NCI-H1048 (cell line): ENCODE measurements around the gene ZMIZ1.

ENCODE experiments used
- DNase-seq: peaks from one replicate; lab custom pipeline; 2025; lab: John Stamatoyannopoulos, UW

ZMIZ1 gene

GRCh38 chr10:79170993-79171392 lies 102.2 kb downstream of the ZMIZ1 start:
- no peak for DNase-seq

DNA sequence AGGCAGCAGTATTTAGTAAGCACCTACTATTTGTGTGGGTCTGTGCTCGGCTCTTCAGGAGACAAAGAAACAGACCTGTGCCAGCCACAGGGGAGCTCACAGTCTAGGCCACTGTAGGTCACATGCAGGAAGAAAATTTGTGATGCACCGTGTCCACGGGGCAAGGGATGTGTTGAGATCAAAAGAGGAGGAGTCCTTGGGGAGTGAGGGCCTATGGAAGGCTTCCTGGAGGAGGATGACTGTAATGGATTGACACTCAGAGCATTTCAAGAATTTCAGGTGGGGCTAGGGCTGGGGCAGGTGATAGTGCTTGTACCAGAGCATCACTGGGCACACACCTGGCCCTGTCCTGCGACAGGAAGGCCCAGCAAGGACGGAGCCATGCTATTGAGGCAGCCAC lies 102.7 kb downstream of the ZMIZ1 start:
- no peak for DNase-seq

GRCh38 chr10:79172881-79173280 lies 104.1 kb downstream of the ZMIZ1 start:
- no peak for DNase-seq

DNA sequence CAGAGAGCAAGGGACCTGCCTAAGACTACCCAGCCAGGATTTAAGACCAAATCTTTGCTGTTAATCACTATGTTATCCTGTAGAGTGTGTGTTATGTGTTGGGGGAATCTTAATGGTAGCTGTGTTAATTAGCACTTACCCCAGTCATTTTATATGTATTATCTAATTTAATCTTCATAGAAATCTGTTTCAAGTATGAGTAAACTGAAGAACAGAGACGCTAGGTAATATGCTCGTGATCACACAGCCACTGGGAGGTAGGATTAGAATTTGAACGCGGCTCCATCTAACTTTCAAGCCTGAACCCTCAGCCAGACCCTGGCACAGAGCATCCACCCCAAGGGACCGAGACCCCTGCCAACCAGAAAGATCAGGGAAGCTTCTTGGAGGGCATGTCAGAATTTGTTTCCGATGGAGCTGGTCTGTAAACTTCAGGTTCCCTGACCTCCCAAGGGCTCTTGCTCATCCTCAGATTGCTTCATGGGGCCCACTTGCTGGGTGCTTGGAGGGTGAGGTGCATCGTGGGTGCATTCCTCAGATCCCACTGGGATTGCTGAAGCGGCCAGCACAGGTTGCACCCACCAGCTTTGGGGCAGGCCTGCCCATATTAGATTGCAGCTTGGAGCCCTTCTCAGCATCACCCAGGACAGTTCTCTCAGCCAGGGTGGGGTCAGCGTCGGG lies 105.0 kb downstream of the ZMIZ1 start:
- no peak for DNase-seq

GRCh38 chr10:79176052-79176501 lies 107.3 kb downstream of the ZMIZ1 start:
- no peak for DNase-seq

- DNase-seq: no peak
Measured at GRCh38 chr10:79176949-79177602, 108.3 kb downstream of the ZMIZ1 start.

DNA sequence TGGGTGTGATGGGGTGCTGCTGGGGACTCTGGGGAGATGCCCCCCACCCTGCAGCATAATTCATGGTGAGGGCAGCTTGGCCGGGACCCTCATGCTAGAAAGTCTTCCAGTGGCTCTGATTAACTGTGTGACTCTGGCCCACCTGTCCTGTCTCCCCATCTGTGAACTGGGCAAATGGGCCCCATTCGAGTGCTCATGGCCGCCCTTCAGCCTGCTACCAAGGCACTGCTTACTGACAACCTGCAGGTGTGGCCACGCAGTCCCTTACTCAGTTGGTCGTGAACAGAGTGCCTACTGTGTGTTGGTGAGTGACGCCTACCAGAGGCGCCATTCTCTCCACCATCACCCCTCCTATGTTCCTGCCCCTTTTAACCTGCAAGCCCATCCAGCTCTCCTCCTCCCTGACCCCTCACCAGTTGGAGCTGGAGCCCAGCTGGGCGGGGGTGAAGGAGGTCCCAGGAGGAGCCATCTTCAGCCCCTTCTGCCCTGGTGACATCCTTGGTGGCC lies 109.4 kb downstream of the ZMIZ1 start:
- DNase-seq: no peak

DNA sequence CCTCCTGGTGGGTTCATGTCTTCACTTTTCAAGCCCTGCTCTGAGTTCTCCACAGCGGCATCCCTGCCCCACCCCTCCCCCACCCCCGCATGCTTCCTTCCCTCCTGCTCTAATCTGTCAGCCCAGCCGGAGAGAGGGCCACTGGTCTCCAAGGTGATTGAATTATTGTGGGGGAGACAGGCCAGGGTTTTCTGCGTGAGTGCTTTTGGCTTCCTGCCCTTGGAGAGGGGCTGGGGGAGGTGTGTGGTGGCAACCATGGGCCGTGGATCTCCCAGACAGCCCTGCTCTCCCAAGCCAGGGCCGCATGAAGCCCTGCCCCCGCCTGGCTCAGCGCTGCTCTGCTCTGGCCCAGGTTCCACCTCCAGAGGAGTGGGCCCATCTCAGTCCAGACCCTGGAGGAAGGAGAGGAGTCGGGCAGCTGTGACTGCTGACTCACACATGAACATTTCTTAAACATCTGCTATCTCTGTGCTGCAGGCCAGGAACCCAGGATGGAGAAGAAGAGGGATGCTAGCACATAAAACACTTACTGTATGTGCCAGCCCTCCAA lies 109.9 kb downstream of the ZMIZ1 start:
- no peak for DNase-seq

GRCh38 chr10:79179164-79179956 lies 110.6 kb downstream of the ZMIZ1 start:
- no peak for DNase-seq

GRCh38 chr10:79179957-79180309 lies 111.2 kb downstream of the ZMIZ1 start:
- no peak for DNase-seq

- no peak for DNase-seq
Measured at GRCh38 chr10:79180414-79181221, 111.9 kb downstream of the ZMIZ1 start.

- DNase-seq: no peak
Measured at GRCh38 chr10:79181227-79181626, 112.5 kb downstream of the ZMIZ1 start.

DNA sequence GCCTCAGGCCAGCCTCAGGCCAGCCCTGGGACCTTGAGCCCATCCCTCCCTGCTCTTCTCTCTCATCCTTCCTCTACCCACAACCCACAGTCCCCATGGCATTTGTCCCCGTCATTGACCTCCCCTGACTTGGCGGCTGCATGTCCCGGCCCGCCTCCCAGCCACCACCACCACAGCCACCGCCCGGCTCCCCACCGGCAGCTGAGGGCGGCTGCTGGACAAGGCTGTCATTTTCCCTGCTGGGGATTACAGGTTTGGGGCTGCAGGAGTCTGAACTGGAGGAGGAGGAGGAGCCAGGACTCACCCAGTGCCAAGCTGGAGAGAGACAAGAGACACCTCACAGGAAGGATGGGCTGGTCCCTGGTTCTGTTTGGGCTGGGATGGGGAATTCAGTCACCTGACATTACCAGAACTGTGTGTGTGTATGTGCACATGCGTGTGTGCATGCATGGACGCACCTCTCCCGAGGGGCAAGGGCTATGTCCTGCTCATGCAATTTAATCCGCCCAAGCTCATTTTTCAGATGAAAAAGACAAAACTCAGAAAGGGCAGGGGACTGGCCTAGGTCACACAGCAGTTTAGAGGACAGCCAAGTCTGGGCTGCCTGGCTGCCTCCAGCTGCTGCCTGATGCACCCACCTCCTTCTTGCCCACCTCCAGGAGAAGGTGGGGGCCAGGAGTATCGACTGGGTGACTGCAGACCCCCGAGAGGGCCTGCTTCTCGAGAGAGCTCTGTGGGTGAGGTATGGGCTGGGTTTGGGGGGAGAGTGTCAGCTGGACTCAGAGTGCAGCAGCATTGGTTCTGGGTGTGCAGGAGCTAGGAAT lies 113.1 kb downstream of the ZMIZ1 start:
- DNase-seq: no peak

- DNase-seq: no peak
Measured at GRCh38 chr10:79182781-79183467, 114.2 kb downstream of the ZMIZ1 start.

- no peak for DNase-seq
Measured at GRCh38 chr10:79183468-79183865, 114.7 kb downstream of the ZMIZ1 start.

DNA sequence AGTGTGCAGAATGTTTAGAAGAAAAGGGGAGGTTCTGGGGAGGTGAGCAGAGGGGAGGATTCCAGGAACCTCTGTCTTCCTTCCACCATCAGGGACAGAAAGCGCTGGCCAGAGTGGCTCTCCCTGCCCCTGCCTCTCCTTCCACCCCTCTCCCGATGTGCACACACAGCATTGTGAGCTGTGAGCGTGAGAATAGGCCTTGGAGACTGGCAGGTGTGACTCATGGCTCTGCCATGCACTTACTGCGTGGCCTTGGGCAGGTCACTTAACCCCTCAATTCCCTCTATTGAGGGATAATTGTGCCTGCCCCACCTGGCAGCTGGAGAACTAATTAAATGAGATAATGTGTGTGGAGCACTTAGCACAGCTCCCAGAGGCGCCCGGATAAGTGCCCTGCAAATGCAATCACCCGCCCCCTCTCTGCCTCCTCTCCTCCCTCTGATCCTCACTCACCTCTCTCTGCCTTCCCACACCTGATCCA lies 115.4 kb downstream of the ZMIZ1 start:
- DNase-seq: no peak

- no peak for DNase-seq
Measured at GRCh38 chr10:79184657-79185056, 115.9 kb downstream of the ZMIZ1 start.

DNA sequence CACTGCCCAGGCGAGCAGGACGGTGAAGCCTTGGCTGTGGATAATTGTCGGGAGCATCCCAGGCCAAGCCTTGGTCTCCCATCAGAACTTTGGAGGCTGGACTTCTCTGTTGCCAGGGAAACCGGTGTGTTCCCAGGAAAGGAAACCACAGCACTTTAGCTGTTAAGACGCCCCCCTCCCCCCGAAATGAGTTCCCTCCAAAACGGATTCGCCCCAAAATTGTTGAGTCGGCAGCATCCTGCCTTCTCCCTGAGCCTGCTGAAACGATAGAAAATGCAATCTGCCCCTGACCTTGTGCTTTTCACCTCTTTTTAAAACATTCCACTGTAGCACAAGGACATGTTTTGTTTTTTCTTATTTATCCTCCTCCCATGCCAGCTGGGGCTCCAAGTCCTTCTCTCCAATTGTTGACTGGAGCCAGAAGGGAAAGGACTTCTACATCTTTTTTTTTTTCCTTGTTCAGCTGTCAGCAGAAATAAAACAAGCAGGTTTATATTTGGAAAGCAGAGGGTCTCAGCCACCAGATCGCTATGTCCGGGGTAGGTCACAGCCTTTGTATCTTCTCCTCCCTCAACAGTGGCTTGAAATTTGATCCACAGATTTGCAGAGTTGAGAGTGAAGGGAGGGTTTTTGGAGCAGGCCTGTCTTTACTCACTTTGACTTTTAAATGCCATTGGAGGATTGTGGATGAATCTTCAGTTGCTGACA lies 116.5 kb downstream of the ZMIZ1 start:
- DNase-seq: no peak

- no peak for DNase-seq
Measured at GRCh38 chr10:79185796-79186374, 117.1 kb downstream of the ZMIZ1 start.
